NCI-H2196 treated with DMSO at 0.1 percent for 48 hours (cell line): Measurements from ENCODE around the gene RELN.
"Not testable (repeated sequence)": the region's sequence is repeated elsewhere in the genome, so short reads cannot be mapped to it uniquely, and the experiment has no call there.

Source experiments
- DNase-seq: peaks from one replicate; lab custom pipeline; 2025; ENCODE audit not compliant: unreplicated experiment; lab: John Stamatoyannopoulos, UW

RELN gene

GRCh38 chr7:103795787-103796186 lies 193.7 kb downstream of the RELN start:
- peak; percentile 8 for DNase-seq

- DNase-seq, result no peak
These were observed 194.4 kb downstream of the RELN start for GRCh38 chr7:103795107-103795506.

- no peak for DNase-seq
These were observed 195.0 kb downstream of the RELN start for GRCh38 chr7:103794424-103794823.

GRCh38 chr7:103793614-103794013 lies 195.8 kb downstream of the RELN start:
- DNase-seq, result no peak

- DNase-seq, result no peak
These were observed 197.6 kb downstream of the RELN start for GRCh38 chr7:103791894-103792293.

GRCh38 chr7:103787041-103787440 lies 202.4 kb downstream of the RELN start:
- DNase-seq, result not testable (repeated sequence)

- DNase-seq, result no peak
These were observed 204.7 kb downstream of the RELN start for GRCh38 chr7:103784646-103785286.

- no peak for DNase-seq
These were observed 208.0 kb downstream of the RELN start for GRCh38 chr7:103781409-103781808.

- not testable (repeated sequence) for DNase-seq
These were observed 208.9 kb downstream of the RELN start for GRCh38 chr7:103780561-103780960.

GRCh38 chr7:103777440-103777839 lies 212.0 kb downstream of the RELN start:
- DNase-seq, result no peak

- no peak for DNase-seq
These were observed 215.7 kb downstream of the RELN start for GRCh38 chr7:103773726-103774125.

GRCh38 chr7:103772171-103772773 lies 217.2 kb downstream of the RELN start:
- no peak for DNase-seq

- no peak for DNase-seq
These were observed 218.2 kb downstream of the RELN start for GRCh38 chr7:103771294-103771693.

- DNase-seq, result no peak
These were observed 222.8 kb downstream of the RELN start for GRCh38 chr7:103766660-103767059.

- DNase-seq, result no peak
These were observed 223.6 kb downstream of the RELN start for GRCh38 chr7:103765901-103766300.

- no peak for DNase-seq
These were observed 224.6 kb downstream of the RELN start for GRCh38 chr7:103764901-103765300.

- no peak for DNase-seq
These were observed 226.6 kb downstream of the RELN start for GRCh38 chr7:103762877-103763276.

- DNase-seq, result no peak
These were observed 227.2 kb downstream of the RELN start for GRCh38 chr7:103762065-103762760.

GRCh38 chr7:103752995-103753394 lies 236.5 kb downstream of the RELN start:
- no peak for DNase-seq

- no peak for DNase-seq
These were observed 238.1 kb downstream of the RELN start for GRCh38 chr7:103751311-103751880.

GRCh38 chr7:103748680-103749079 lies 240.8 kb downstream of the RELN start:
- DNase-seq, result no peak

GRCh38 chr7:103735377-103735776 lies 254.1 kb downstream of the RELN start:
- no peak for DNase-seq
